PFSK-1 (cell line): ENCODE data around the gene PKP1.

Experiments used
- FOXP2 ChIP-seq: optimal IDR thresholded peaks from 2 replicates; pipeline ENCODE3; 2011; ENCODE audit warnings: borderline replicate concordance, control low read depth, inconsistent platforms; ENCODE audit not compliant: insufficient read depth; ENCODE audit errors: extremely low read length, extremely low read depth
- POLR2AphosphoS5 ChIP-seq: IDR thresholded peaks from 2 replicates; pipeline ENCODE4 v1.6.1; 2012; ENCODE audit warnings: low read depth, mild to moderate bottlenecking, control low read depth, low read length, moderate library complexity
- REST ChIP-seq, 2 experiments: IDR thresholded peaks; 2 replicates each; pipeline versions ENCODE4 v1.6.1 to v1.8.0; 2011 to 2012; ENCODE audit warnings: low read depth in 2 of 2, low read length in 2 of 2, control low read depth in 1 of 2, inconsistent platforms in 1 of 2, mild to moderate bottlenecking in 1 of 2, moderate library complexity in 1 of 2; ENCODE audit not compliant: insufficient read depth in 1 of 2

DNA sequence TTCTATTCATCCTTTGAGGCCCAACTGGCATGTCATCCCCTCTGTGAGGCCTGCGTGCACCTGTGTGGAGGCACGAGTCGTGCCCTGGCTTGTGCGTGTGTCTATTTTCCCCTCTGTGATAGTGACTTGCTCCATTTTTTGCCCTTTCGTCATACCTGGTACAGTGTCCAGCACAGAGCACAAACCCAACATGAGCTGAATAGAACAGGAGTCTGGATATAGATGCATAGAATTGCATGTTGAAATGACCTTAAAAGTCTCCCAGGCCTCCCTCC, 61.7 kb downstream of the PKP1 start:
- TF ChIP-seq FOXP2: no peak
- TF ChIP-seq POLR2AphosphoS5: no peak
- no peak for TF ChIP-seq REST (IDR thresholded peaks at IDR 0.05; ENCODE audit: insufficient read depth in 1 of 2, low read depth in 2 of 2, low read length in 2 of 2)
